Retinal pigment epithelial cell (primary cell): ENCODE data around the gene TINCR.

Experiments used
- DNase-seq: peaks from one replicate; pipeline ENCODE4 v3.0.0-alpha.2; 2010; ENCODE audit warnings: low read depth
- H3K4me3 ChIP-seq: 2 replicates; pipeline ENCODE4 v1.5.1; 2011; ENCODE audit warnings: mild to moderate bottlenecking, low read length, control low read depth, moderate library complexity
- TF ChIP-seq, protein P1 (sequence below): conservative IDR thresholded peaks from 2 replicates; pipeline ENCODE4 v1.5.1; 2011; ENCODE audit warnings: low read depth, low read length, control low read depth, inconsistent platforms

TINCR gene

DNA sequence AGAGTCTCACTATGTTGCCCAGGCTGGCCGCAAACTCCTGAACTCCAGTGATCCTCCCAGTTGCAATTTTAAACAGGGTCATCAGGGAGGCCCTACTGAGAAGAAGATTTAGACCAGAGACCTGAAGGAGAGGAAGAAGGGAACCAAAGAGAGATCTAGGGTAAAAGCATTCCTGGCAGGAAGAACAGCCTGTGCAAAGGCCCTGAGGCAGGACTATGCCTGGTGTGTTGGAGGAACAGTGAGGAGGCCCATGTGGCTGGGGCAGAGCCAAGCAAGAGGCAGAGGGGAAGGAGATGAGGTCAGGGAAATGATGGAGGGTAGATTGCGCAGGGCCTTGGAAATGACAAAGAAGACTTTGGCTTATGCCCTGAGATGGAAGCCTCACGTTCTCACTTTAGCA is 34.5 kb downstream of the TINCR start:
- no peak overlapping the region for H3K4me3 ChIP-seq
- TF ChIP-seq, protein P1, sequence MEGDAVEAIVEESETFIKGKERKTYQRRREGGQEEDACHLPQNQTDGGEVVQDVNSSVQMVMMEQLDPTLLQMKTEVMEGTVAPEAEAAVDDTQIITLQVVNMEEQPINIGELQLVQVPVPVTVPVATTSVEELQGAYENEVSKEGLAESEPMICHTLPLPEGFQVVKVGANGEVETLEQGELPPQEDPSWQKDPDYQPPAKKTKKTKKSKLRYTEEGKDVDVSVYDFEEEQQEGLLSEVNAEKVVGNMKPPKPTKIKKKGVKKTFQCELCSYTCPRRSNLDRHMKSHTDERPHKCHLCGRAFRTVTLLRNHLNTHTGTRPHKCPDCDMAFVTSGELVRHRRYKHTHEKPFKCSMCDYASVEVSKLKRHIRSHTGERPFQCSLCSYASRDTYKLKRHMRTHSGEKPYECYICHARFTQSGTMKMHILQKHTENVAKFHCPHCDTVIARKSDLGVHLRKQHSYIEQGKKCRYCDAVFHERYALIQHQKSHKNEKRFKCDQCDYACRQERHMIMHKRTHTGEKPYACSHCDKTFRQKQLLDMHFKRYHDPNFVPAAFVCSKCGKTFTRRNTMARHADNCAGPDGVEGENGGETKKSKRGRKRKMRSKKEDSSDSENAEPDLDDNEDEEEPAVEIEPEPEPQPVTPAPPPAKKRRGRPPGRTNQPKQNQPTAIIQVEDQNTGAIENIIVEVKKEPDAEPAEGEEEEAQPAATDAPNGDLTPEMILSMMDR, result no peak
- no peak for DNase-seq

DNA sequence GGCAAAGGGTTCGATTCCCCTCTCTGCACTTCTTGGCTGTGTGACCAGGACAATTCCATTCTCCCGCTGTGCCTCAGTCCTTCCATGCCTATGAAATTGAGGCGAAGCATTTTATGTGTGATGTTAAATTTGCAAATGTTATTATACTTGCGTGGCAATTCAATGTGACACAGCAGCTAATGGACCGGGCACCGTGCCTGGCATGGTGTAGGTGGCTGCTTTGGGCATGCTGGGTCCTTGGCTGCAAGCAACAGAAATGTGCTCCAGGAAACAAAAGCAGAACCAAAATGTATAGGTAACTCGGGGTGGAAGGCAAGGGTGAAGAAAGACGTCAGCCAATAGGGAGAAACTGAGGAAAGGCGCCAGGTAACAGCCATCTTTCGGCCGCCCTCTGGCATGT is 37.1 kb downstream of the TINCR start:
- H3K4me3 ChIP-seq, result no peak overlapping the region
- TF ChIP-seq, protein P1, result no peak
- DNase-seq, result no peak

DNA sequence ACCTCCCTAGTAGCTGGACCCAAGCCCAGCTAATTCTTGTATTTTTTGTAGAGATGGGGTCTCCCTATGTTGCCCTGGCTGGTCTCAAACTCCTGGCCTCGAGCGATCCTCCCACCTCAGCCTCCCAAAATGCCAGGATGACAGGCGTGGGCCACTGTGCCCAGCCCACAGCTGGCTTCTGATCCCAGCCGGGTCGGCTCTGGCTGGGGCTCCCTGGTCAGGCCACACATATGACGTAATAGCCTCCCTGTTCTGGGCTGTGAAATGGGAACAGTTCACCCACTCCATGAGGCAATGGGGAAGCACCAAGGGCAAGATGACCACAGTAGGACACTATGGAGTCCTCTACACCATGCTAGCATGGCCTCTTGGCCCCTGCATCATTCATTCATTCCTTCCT is 41.1 kb downstream of the TINCR start:
- no peak for DNase-seq
- no peak overlapping the region for H3K4me3 ChIP-seq
- TF ChIP-seq, protein P1, result no peak

DNA sequence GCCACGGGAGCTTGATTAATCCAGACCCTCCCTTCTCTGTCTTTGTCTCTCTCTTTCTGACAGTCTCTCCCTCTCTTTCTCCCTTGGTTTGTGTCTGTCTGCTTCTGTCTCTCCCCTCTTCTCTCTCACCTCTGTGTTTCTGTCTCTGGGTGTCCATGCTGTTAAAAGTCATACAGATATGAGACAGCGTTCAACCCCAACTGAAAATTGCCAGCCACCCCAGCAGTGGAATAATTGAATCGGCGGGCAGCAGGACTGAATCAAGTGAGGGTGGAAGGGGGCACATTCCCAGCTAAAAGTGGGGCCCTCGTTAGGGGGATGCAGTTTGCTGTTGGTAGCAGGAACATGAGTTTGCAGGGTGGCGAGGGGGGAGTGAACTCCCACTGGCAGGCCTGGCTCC is 43.7 kb downstream of the TINCR start:
- no peak overlapping the region for H3K4me3 ChIP-seq
- DNase-seq, result no peak
- TF ChIP-seq, protein P1, result no peak

DNA sequence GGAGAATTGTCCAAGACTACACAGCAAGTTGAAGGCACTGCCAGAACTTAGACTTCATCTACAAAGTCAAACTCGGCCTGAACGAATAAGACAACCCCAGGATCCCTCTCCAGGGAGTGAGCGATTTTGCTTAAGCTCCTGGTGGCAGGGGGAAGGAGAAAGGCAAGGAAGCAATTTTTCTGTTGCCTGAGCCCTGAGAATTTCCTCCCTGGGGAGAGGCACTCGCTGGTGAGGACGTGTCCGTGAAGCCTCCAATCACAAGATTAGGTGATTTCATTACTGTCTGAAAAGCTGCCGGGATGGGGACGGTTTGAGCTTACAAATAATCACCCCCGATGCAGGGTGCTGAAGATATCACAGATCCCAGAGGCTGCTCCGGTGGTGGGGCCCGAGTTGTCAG is 45.6 kb downstream of the TINCR start:
- no peak overlapping the region for H3K4me3 ChIP-seq
- no peak for DNase-seq
- TF ChIP-seq, protein P1, result no peak

DNA sequence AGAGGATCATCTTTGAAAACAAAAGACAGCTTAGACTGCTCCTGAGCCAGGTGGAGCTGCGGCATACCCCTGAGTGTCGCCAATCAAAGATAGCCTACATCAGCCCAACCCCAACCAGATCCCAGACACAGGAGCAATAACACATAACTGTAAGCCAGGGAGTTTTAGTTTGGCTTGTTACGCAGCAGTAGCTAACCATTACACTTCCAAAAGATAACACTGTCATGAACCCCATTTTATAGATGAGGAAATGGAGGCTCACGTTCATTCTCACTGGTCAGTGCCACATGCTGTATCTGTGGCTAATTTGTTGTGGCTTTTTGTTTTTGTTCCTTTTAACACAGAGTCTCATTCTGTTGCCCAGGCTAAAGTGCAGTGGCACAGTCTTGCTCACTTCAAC is 47.3 kb downstream of the TINCR start:
- DNase-seq, result no peak
- H3K4me3 ChIP-seq, result no peak overlapping the region
- TF ChIP-seq, protein P1, result no peak

DNA sequence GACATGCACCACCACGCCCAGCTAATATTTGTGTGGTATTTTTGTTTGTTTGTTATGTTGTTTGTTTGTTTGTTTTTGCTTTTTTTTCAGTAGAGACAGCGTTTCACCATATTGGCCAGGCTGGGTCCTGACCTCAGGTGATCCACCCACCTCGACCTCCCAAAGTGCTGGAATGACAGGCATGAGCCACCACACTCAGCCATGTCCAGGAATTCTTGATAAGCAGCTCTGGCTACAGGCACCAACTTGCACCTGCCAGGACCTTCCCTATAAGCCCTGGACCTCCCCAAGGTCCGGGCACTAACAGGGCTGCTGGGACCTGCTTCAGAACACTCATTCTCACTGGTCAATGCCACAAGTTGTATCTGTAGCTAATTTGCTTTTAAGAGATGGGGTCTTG is 48.7 kb downstream of the TINCR start:
- H3K4me3 ChIP-seq, result no peak overlapping the region
- no peak for DNase-seq
- TF ChIP-seq, protein P1, result no peak
